GM12878 (cell line): ENCODE results near the gene SPRED2. TPM values are rescaled to one million over a fixed set of nuclear protein-coding genes. Genes with fewer than 3 reads are reported as not detected.

Experiments
- ATAC-seq: fragments of 200-7000 bp; cut with Tn5 transposase; 3 replicates; pipeline ENCODE4 v1.9.1; 2020; ENCODE audit warnings: mild to moderate bottlenecking, moderate library complexity
- BruUV-seq: library from RNA; stranded (reverse); fragments of 400-500 nt; replicated peaks from 2 replicates; lab custom pipeline; 2021; lab: Mats Ljungman, UMichigan
- CTCF ChIA-PET: fragments of 300-600 bp; sonication (Branson Sonifier 250); formaldehyde crosslinking; extraction: SDS; loops from one replicate; lab custom pipeline; 2021; ENCODE audit warnings: inconsistent platforms; lab: Yijun Ruan, JAX
- POLR2A ChIA-PET: fragments of 350-600 bp; formaldehyde crosslinking; extraction: SDS; loops from one replicate; lab custom pipeline; 2021; ENCODE audit warnings: inconsistent platforms; lab: Charles Lee
- RAD21 ChIA-PET: fragments of 300-600 bp; sonication (Branson Sonifier 250); formaldehyde crosslinking; loops from one replicate; lab custom pipeline; 2023; ENCODE audit warnings: antibody characterized with exemption; ENCODE audit not compliant: unreplicated experiment; lab: Charles Lee
- SMC1A ChIA-PET: fragments of 300-600 bp; sonication (Branson Sonifier 250); formaldehyde crosslinking; loops from one replicate; lab custom pipeline; 2023; ENCODE audit not compliant: unreplicated experiment, uncharacterized antibody; lab: Charles Lee
- DNase-seq: peaks from one replicate; pipeline ENCODE4 v3.0.0-alpha.2; 2011; ENCODE audit warnings: low read depth, low spot score
- FAIRE-seq: peaks from 3 replicates; lab custom pipeline; 2011; peaks lifted over from hg19 to GRCh38; lab: Jason Lieb, UNC
- H2AFZ ChIP-seq: 2 replicates; pipeline ENCODE4 v1.6.0; 2011; ENCODE audit warnings: low read depth, low read length, control low read depth; ENCODE audit not compliant: control insufficient read depth
- H3K27ac ChIP-seq: 2 replicates; pipeline ENCODE4 v1.5.1; 2011; ENCODE audit warnings: control low read depth; ENCODE audit not compliant: control insufficient read depth, insufficient read depth
- H3K27me3 ChIP-seq, 2 experiments: replicated peaks in 1 of 2; 2 replicates each; pipeline versions ENCODE4 v1.6.0 to v1.6.1; 2011; ENCODE audit warnings: low read length in 1 of 2; ENCODE audit not compliant: control insufficient read depth in 2 of 2, insufficient read depth in 2 of 2
- H3K36me3 ChIP-seq, 2 experiments: 2 replicates each; pipeline ENCODE4 v1.5.1; 2011; ENCODE audit warnings: low read length in 1 of 2; ENCODE audit not compliant: control insufficient read depth in 2 of 2, insufficient read depth in 2 of 2
- H3K4me1 ChIP-seq: 2 replicates; pipeline ENCODE4 v1.6.1; 2011; ENCODE audit warnings: mild to moderate bottlenecking, low read length, moderate library complexity, mixed read lengths; ENCODE audit not compliant: control insufficient read depth, insufficient read depth
- H3K4me2 ChIP-seq: 2 replicates; pipeline ENCODE4 v1.6.0; 2011; ENCODE audit warnings: control low read depth; ENCODE audit not compliant: control insufficient read depth, insufficient read depth
- H3K4me3 ChIP-seq: fragments of 200-600 bp; sonication (generic); 2 replicates; pipeline ENCODE4 v1.5.1; 2016
- H3K79me2 ChIP-seq: 2 replicates; pipeline ENCODE4 v1.6.0; 2011; ENCODE audit warnings: low read length; ENCODE audit not compliant: control insufficient read depth, insufficient read depth
- H3K9ac ChIP-seq: 2 replicates; pipeline ENCODE4 v1.8.0; 2011; ENCODE audit warnings: low read length, control low read depth, mixed read lengths; ENCODE audit not compliant: control insufficient read depth, insufficient read depth
- H3K9me3 ChIP-seq: replicated peaks from 3 replicates; pipeline ENCODE4 v1.5.1; 2011; ENCODE audit warnings: mild to moderate bottlenecking, low read length; ENCODE audit not compliant: control insufficient read depth, insufficient read depth
- H4K20me1 ChIP-seq: 2 replicates; pipeline ENCODE4 v1.6.0; 2011; ENCODE audit not compliant: control insufficient read depth, insufficient read depth
- FOXK2 ChIP-seq: fragments of 450-650 bp; IDR thresholded peaks from 2 replicates; pipeline ENCODE4 v1.6.1; 2017; ENCODE audit warnings: mild to moderate bottlenecking, moderate library complexity
- HDAC2 ChIP-seq: fragments of 200-600 bp; sonication (generic); IDR thresholded peaks from 2 replicates; pipeline ENCODE4 v1.6.1; 2017
- MEF2A ChIP-seq: IDR thresholded peaks from 2 replicates; pipeline ENCODE4 v1.6.1; 2011; ENCODE audit warnings: low read depth, mild to moderate bottlenecking, low read length, moderate library complexity; ENCODE audit not compliant: insufficient read depth
- MEF2B ChIP-seq: fragments of 450-650 bp; IDR thresholded peaks from 2 replicates; pipeline ENCODE4 v1.6.1; 2018; ENCODE audit warnings: mild to moderate bottlenecking, moderate library complexity; ENCODE audit not compliant: partially characterized antibody, poor library complexity, severe bottlenecking
- NR2F1 ChIP-seq: fragments of 450-650 bp; conservative IDR thresholded peaks from 2 replicates; pipeline ENCODE4 v1.6.1; 2017; ENCODE audit warnings: mild to moderate bottlenecking
- PBX3 ChIP-seq: IDR thresholded peaks from 2 replicates; pipeline ENCODE4 v1.6.1; 2011; ENCODE audit warnings: mild to moderate bottlenecking, low read depth, low read length, moderate library complexity; ENCODE audit not compliant: insufficient replicate concordance
- PML ChIP-seq: IDR thresholded peaks from 2 replicates; pipeline ENCODE4 v1.6.1; 2012; ENCODE audit warnings: low read length, inconsistent platforms
- POLR2AphosphoS2 ChIP-seq: IDR thresholded peaks from 2 replicates; pipeline ENCODE4 v1.6.1; 2011; ENCODE audit warnings: low read depth, mild to moderate bottlenecking, low read length, improper control_type of control experiment, moderate library complexity
- REST ChIP-seq: IDR thresholded peaks from 2 replicates; pipeline ENCODE4 v1.6.1; 2012; ENCODE audit warnings: mild to moderate bottlenecking, low read depth, low read length
- SREBF1 ChIP-seq: IDR thresholded peaks from 2 replicates; pipeline ENCODE4 v1.6.1; 2012; ENCODE audit warnings: mild to moderate bottlenecking, low read length
- ZBED1 ChIP-seq: IDR thresholded peaks from 2 replicates; pipeline ENCODE4 v1.6.1; 2016; ENCODE audit warnings: borderline replicate concordance
- WGBS: methylation state at CpG from one replicate; pipeline ENCODE4 v1.1.6; 2016; ENCODE audit warnings: low lambda C conversion rate; ENCODE audit not compliant: insufficient replicate concordance, insufficient coverage; ENCODE audit errors: missing lambda C conversion rate; 5-methylcytosine and 5-hydroxymethylcytosine counted together
- in situ Hi-C: fragments of 300-500 bp; cut with MboI; formaldehyde crosslinking; loops from 9 replicates; pipeline ENCODE4 v1.14.3; 2018; ENCODE audit warnings: mixed read lengths
- intact Hi-C: fragments of 100-400 bp; cut with micrococcal nuclease; formaldehyde crosslinking; loops from one replicate; pipeline ENCODE4 v1.14.2; 2022; ENCODE audit not compliant: unreplicated experiment
- polyA plus RNA-seq, 11 experiments: library from polyadenylated mRNA; depleted of rRNA in 4 of 11; unstranded in 6 of 11; stranded (reverse) in 5 of 11; fragments of >200 nt; fragmentation: Nextera tagmentation in 4 of 11; fragmentation: Illumina TruSeq in 1 of 11; extraction: Ambion mirVana in 4 of 11; extraction: Trizol in 1 of 11; gene quantifications; 1 replicate in 1 of 11; 2 replicates in 10 of 11; pipeline versions ENCODE4 v1.2.1 to v1.2.3, GENCODE V29; 2011 to 2016; ENCODE audit warnings: inconsistent platforms in 2 of 11, missing spikeins in 2 of 11, low read depth in 1 of 11
- total RNA-seq, 4 experiments: library from RNA; depleted of rRNA in 3 of 4; stranded (reverse); fragments of >200 nt in 3 of 4; fragmentation: Illumina TruSeq in 1 of 4; extraction: Trizol in 1 of 4; gene quantifications; 2 replicates each; pipeline versions ENCODE4 v1.2.1 to v1.2.3, GENCODE V29; 2013 to 2021
- TF ChIP-seq, protein P1 (sequence below): fragments of 450-650 bp; formaldehyde crosslinking; IDR thresholded peaks from 2 replicates; pipeline ENCODE4 v1.4.0; 2020; ENCODE audit warnings: mild to moderate bottlenecking, moderate library complexity
- TF ChIP-seq, protein P2 (sequence below): IDR thresholded peaks from 2 replicates; pipeline ENCODE4 v1.6.1; 2011; ENCODE audit warnings: borderline replicate concordance, low read depth, mild to moderate bottlenecking, moderate library complexity, mixed read lengths, low read length; ENCODE audit not compliant: insufficient read depth; ENCODE audit errors: extremely low read length

SPRED2 gene
- total and polyA plus RNA-seq, 10 of the 15 experiments (the other 5 are each of a cell fraction or from before 2014, with no cell fraction given): 3.0 to 23.9 (median 9.7) TPM

DNA sequence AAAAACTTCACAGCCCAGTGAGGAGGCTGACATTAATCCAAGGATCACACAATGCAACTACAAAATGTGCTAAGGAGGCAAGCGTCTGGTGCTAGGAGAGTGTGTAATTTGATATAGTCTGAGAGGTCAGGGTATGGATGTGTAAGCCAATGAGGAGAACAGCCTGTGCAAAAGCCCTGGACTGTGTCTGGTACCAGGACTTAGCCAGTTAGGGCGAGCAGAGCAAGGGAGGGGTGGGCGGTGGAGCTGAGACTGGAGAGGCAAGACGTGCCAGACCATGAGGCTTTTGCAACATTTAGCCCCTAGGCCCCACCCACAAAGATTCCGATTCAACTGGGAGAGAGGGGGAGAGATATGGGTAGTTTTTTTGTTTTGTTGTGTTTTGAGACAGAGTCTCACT is 33.5 kb upstream of the SPRED2 start:
- intact Hi-C loops: no loop called here
- ChIA-PET SMC1A (no interaction called here), CTCF (no interaction called here), POLR2A (no interaction called here), RAD21 (no interaction called here)
- WGBS: 42% methylated on average over 5 of the region's 5 CpGs
- no peak for DNase-seq
- H3K36me3 ChIP-seq: no peaks in the 10 kb centered on the region
- H3K4me3 ChIP-seq: no peak overlapping the region
- H3K4me1 ChIP-seq: no peaks in the 10 kb centered on the region
- no peaks in the 10 kb centered on the region for H3K9me3 ChIP-seq
- peaks cover 0 to 2% of the 10 kb centered on the region in 2 experiments; a peak in 1 of 4 replicates for H3K27me3 ChIP-seq
- no peak overlapping the region for H3K4me2 ChIP-seq
- no peak overlapping the region for H3K27ac ChIP-seq
- H2AFZ ChIP-seq: no peak overlapping the region
- no peak for ATAC-seq
- no peak overlapping the region for H3K9ac ChIP-seq
- FAIRE-seq: no peak
- H3K79me2 ChIP-seq: no peaks in the 10 kb centered on the region
- in situ Hi-C loops: no loop called here
- no TSS peak for BruUV-seq
- H4K20me1 ChIP-seq: no peaks in the 10 kb centered on the region
- TF ChIP-seq PML (no peak), ZBED1 (no peak), POLR2AphosphoS2 (no peak), MEF2A (no peak), PBX3 (no peak), FOXK2 (no peak), MEF2B (no peak), REST (no peak), NR2F1 (no peak), HDAC2 (no peak), SREBF1 (no peak)
- TF ChIP-seq, protein P1, sequence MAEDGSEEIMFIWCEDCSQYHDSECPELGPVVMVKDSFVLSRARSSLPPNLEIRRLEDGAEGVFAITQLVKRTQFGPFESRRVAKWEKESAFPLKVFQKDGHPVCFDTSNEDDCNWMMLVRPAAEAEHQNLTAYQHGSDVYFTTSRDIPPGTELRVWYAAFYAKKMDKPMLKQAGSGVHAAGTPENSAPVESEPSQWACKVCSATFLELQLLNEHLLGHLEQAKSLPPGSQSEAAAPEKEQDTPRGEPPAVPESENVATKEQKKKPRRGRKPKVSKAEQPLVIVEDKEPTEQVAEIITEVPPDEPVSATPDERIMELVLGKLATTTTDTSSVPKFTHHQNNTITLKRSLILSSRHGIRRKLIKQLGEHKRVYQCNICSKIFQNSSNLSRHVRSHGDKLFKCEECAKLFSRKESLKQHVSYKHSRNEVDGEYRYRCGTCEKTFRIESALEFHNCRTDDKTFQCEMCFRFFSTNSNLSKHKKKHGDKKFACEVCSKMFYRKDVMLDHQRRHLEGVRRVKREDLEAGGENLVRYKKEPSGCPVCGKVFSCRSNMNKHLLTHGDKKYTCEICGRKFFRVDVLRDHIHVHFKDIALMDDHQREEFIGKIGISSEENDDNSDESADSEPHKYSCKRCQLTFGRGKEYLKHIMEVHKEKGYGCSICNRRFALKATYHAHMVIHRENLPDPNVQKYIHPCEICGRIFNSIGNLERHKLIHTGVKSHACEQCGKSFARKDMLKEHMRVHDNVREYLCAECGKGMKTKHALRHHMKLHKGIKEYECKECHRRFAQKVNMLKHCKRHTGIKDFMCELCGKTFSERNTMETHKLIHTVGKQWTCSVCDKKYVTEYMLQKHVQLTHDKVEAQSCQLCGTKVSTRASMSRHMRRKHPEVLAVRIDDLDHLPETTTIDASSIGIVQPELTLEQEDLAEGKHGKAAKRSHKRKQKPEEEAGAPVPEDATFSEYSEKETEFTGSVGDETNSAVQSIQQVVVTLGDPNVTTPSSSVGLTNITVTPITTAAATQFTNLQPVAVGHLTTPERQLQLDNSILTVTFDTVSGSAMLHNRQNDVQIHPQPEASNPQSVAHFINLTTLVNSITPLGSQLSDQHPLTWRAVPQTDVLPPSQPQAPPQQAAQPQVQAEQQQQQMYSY: no peak
- TF ChIP-seq, protein P2, sequence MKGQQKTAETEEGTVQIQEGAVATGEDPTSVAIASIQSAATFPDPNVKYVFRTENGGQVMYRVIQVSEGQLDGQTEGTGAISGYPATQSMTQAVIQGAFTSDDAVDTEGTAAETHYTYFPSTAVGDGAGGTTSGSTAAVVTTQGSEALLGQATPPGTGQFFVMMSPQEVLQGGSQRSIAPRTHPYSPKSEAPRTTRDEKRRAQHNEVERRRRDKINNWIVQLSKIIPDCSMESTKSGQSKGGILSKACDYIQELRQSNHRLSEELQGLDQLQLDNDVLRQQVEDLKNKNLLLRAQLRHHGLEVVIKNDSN: no peak
